ENCODE results near the gene MYOM3. TPM values are rescaled to one million over a fixed set of nuclear protein-coding genes. Genes with fewer than 3 reads are reported as not detected.
A peak's percentile ranks its signal among the peaks of the same experiment; 100 is the strongest.

Gene MYOM3
- total and polyA plus RNA-seq, 2 of the 4 experiments (the other 2 are of a cell fraction), result 0.03 TPM; not detected in 1

DNA sequence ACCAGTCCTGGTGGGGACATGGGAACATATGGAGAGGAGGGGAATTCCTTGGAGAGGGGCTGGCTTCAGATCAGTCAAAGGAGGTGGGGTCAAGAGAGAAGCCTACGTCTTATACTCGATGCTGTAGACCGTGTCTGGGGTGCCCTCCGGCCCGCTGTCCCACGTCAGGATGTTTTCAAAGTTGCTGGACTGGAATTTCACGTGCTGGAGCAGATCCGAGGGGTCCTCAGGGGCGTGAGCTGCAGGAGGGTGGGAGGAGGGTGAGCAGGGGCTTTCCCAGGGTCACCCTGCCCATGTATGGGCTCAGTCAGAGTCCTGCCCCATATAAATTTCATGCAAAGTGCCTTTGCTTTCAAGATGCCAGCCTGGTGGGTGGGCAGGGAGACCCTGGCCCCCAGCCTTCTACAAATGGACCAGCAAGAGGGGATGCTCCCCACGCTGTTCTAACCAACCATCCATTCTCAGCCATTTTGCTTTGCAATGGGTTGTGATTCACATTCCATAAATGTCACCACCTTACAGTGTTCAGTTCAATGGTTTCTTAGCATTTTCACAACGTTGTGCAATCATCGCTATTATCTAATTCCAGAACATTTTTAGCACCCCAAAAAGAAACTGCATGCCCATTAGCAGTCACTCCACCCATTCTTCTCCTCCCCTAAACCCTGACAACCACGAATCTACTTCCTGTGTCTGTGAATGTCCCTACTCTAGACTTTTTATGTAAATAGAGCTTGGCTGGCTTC is 26.7 kb upstream of the MYOM3 start:
- Histone ChIP-seq H4K5ac (ENCODE audit: low read depth, low read length) (no peak overlapping the region), H3K27ac (ENCODE audit: insufficient read depth, low read length) (no peak overlapping the region), H3K56ac (ENCODE audit: extremely low read depth, insufficient read depth, low read length) (no peak overlapping the region), H3K4me1 (ENCODE audit: control insufficient read depth, insufficient read depth, low read length) (no peaks in the 10 kb centered on the region), H3K9me3 (ENCODE audit: control insufficient read depth, insufficient read depth, low read length) (peaks cover 2% of the 10 kb centered on the region; the same call in 1 of the 2 replicates), H3K14ac (replicated peaks; ENCODE audit: low read depth, low read length) (no peak overlapping the region), H3K79me1 (ENCODE audit: low read depth in 1 of 2, low read length in 2 of 2) (no peaks in the 10 kb centered on the region), H3K27me3 (ENCODE audit: control insufficient read depth, insufficient read depth, low read length) (peaks cover 41% of the 10 kb centered on the region), H2BK5ac (ENCODE audit: low read depth, low read length, poor library complexity, severe bottlenecking) (no peak overlapping the region), H3K36me3 (ENCODE audit: control insufficient read depth, insufficient read depth, low read length) (no peaks in the 10 kb centered on the region), H3K23ac (ENCODE audit: low read depth, low read length) (no peak overlapping the region), H2AK9ac (replicated peaks; ENCODE audit: low read depth, low read length, poor library complexity) (no peak overlapping the region), H3K9me1 (ENCODE audit: insufficient read depth, low read length) (no peaks in the 10 kb centered on the region), H3K4me2 (ENCODE audit: low read depth, low read length) (no peak overlapping the region), H3K4me3 (ENCODE audit: insufficient read depth, low read depth, low read length) (no peak overlapping the region), H4K8ac (ENCODE audit: low read depth in 2 of 2, low read length in 2 of 2) (no peak overlapping the region), H2AFZ (replicated peaks; ENCODE audit: low read length, poor library complexity) (no peak overlapping the region), H2BK120ac (ENCODE audit: low read depth, low read length) (no peak overlapping the region), H3K9ac (ENCODE audit: low read depth, low read length) (no peak overlapping the region), H2BK20ac (ENCODE audit: low read depth, low read length) (no peak overlapping the region), H2AK5ac (ENCODE audit: low read depth, low read length) (no peak overlapping the region), H3K4ac (ENCODE audit: low read depth, low read length) (no peak overlapping the region), H4K91ac (ENCODE audit: insufficient read depth, low read depth, low read length) (no peak overlapping the region), H2BK15ac (ENCODE audit: low read depth, low read length) (no peak overlapping the region), H4K20me1 (ENCODE audit: insufficient read depth, low read length) (no peaks in the 10 kb centered on the region), H3K18ac (ENCODE audit: low read depth, low read length) (no peak overlapping the region)
- no TSS peak for BruUV-seq (replicated peaks)
- DNase-seq (no peak), ATAC-seq (ENCODE audit: low read depth) (no peak)
- ChIA-PET POLR2A (ENCODE audit: unreplicated experiment) (no interaction called here), CTCF (no interaction called here)
- 30% methylated on average over 5 of the region's 13 CpGs; no CpG with 5 or more reads in 1 of the 2 experiments for WGBS, 2 experiments (ENCODE audit: extremely low coverage in 2 of 2, insufficient read length in 1 of 2)
- dilution Hi-C loops (cut with HindIII; ENCODE audit: low sequenced_read_pairs, unreplicated experiment) (no loop called here), in situ Hi-C loops (cut with MboI; ENCODE audit: low sequenced_read_pairs) (no loop called here), intact Hi-C loops (cut with micrococcal nuclease) (loop anchor here (10.0 kb wide), 1 partner anchor 54 kb away; no protein-coding TSS in a partner anchor)
- TF ChIP-seq MXI1 (IDR thresholded peaks at IDR 0.05; ENCODE audit: borderline replicate concordance, low read depth, low read length), result no peak
- TF ChIP-seq BHLHE40 (IDR thresholded peaks at IDR 0.05; ENCODE audit: low read depth, low read length), result no peak
- TF ChIP-seq MAFK (IDR thresholded peaks at IDR 0.05; ENCODE audit: low read depth, low read length), result no peak
- TF ChIP-seq SMC3 (IDR thresholded peaks at IDR 0.05; ENCODE audit: low read depth, low read length), result no peak
- TF ChIP-seq MAZ (IDR thresholded peaks at IDR 0.05; ENCODE audit: borderline replicate concordance, low read depth, low read length), result no peak
- TF ChIP-seq RFX5 (IDR thresholded peaks at IDR 0.05; ENCODE audit: low read depth, low read length), result no peak
- TF ChIP-seq CEBPB (IDR thresholded peaks at IDR 0.05; ENCODE audit: low read depth, low read length), result peak; percentile 65
- no peak for TF ChIP-seq CHD1 (IDR thresholded peaks at IDR 0.05; ENCODE audit: low read depth, low read length)
- TF ChIP-seq RAD21 (IDR thresholded peaks at IDR 0.05; ENCODE audit: low read length), result no peak
